Esophagus muscularis mucosa (tissue), 4 donors: Measurements from ENCODE around the gene ING2. TPM values are rescaled to one million over a fixed set of nuclear protein-coding genes. Genes with fewer than 3 reads are reported as not detected.

Experiments
- DNase-seq: peaks from one replicate; pipeline ENCODE4 v3.0.0-alpha.2; 2017; ENCODE audit errors: extremely low spot score
- H3K27ac ChIP-seq, 4 donors: fragments of 200-600 bp; sonication (generic); replicated peaks in 1 of 4; 1 replicate in 3 of 4; 2 replicates in 1 of 4; pipeline ENCODE4 v1.5.1; 2016 to 2019; ENCODE audit warnings: mild to moderate bottlenecking in 1 of 4
- H3K27me3 ChIP-seq, 4 donors: fragments of 200-600 bp; sonication (generic); one replicate each; pipeline versions ENCODE4 v1.5.1 to v1.6.0; 2016 to 2019
- H3K36me3 ChIP-seq, 4 donors: fragments of 200-600 bp; sonication (generic); one replicate each; pipeline ENCODE4 v1.5.1; 2016 to 2019
- H3K4me1 ChIP-seq, 4 donors: fragments of 200-600 bp; sonication (generic); one replicate each; pipeline ENCODE4 v1.5.1; 2016 to 2019
- H3K4me3 ChIP-seq, 4 donors: fragments of 200-600 bp; sonication (generic); 1 replicate in 2 of 4; 2 replicates in 2 of 4; pipeline ENCODE4 v1.5.1; 2016 to 2019; ENCODE audit warnings: mild to moderate bottlenecking in 4 of 4, moderate library complexity in 1 of 4
- H3K9me3 ChIP-seq, 4 donors: fragments of 200-600 bp; sonication (generic); 1 replicate in 3 of 4; 2 replicates in 1 of 4; pipeline ENCODE4 v1.5.1; 2016 to 2019
- EP300 ChIP-seq: sonication (generic); formaldehyde crosslinking; IDR thresholded peaks from one replicate; pipeline ENCODE4 v1.6.1; 2017; ENCODE audit warnings: antibody characterized with exemption
- POLR2A ChIP-seq: fragments of 450-650 bp; IDR thresholded peaks from one replicate; pipeline ENCODE4 v1.6.1; 2017; ENCODE audit warnings: antibody characterized with exemption, moderate library complexity, mild to moderate bottlenecking, low read depth
- POLR2AphosphoS5 ChIP-seq, 2 donors: sonication (generic); formaldehyde crosslinking; IDR thresholded peaks; one replicate each; pipeline ENCODE4 v1.6.1; 2017; ENCODE audit warnings: antibody characterized with exemption in 2 of 2
- WGBS: methylation state at CpG from one replicate; pipeline ENCODE4 v1.1.5; 2018; 5-methylcytosine and 5-hydroxymethylcytosine counted together
- intact Hi-C: fragments of 100-400 bp; cut with DNase I; formaldehyde crosslinking; loops from one replicate; pipeline ENCODE4 v1.15.1; 2023
- total RNA-seq, 4 donors: library from RNA; depleted of rRNA; stranded (reverse); fragments of >200 nt; gene quantifications; one replicate each; pipeline versions ENCODE4 v1.1.0 to v1.2.1, GENCODE V29; 2016
- TF ChIP-seq, protein P1 (sequence below), 3 experiments: fragments of 200-600 bp in 2 of 3; fragments of 450-650 bp in 1 of 3; sonication (generic) in 2 of 3; IDR thresholded peaks; one replicate each; pipeline ENCODE4 v1.5.1; 2017 to 2019; ENCODE audit warnings: antibody characterized with exemption in 3 of 3, mild to moderate bottlenecking in 2 of 3, moderate library complexity in 1 of 3

Gene ING2
- total RNA-seq, 4 donors from 2014 or later = 26.2 to 42.8 (median 38.6) TPM

- Histone ChIP-seq H3K4me3 (no peak overlapping the region), H3K27me3 (peaks cover 0 to 7% (median 0%) of the 10 kb centered on the region in 4 donors), H3K36me3 (no peaks in the 10 kb centered on the region), H3K4me1 (no peaks in the 10 kb centered on the region), H3K27ac (no peak overlapping the region), H3K9me3 (no peaks in the 10 kb centered on the region)
- intact Hi-C loops = no loop called here
- TF ChIP-seq POLR2A (no peak), POLR2AphosphoS5 (IDR thresholded peaks at IDR 0.05) (no peak), EP300 (no peak)
- TF ChIP-seq, protein P1, sequence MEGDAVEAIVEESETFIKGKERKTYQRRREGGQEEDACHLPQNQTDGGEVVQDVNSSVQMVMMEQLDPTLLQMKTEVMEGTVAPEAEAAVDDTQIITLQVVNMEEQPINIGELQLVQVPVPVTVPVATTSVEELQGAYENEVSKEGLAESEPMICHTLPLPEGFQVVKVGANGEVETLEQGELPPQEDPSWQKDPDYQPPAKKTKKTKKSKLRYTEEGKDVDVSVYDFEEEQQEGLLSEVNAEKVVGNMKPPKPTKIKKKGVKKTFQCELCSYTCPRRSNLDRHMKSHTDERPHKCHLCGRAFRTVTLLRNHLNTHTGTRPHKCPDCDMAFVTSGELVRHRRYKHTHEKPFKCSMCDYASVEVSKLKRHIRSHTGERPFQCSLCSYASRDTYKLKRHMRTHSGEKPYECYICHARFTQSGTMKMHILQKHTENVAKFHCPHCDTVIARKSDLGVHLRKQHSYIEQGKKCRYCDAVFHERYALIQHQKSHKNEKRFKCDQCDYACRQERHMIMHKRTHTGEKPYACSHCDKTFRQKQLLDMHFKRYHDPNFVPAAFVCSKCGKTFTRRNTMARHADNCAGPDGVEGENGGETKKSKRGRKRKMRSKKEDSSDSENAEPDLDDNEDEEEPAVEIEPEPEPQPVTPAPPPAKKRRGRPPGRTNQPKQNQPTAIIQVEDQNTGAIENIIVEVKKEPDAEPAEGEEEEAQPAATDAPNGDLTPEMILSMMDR (IDR thresholded peaks at IDR 0.05) = no peak
- WGBS = 89% methylated on average over 4 of the region's 4 CpGs
- DNase-seq = no peak
Measured at GRCh38 chr4:183532821-183533220, 28.0 kb downstream of the ING2 start.

DNA sequence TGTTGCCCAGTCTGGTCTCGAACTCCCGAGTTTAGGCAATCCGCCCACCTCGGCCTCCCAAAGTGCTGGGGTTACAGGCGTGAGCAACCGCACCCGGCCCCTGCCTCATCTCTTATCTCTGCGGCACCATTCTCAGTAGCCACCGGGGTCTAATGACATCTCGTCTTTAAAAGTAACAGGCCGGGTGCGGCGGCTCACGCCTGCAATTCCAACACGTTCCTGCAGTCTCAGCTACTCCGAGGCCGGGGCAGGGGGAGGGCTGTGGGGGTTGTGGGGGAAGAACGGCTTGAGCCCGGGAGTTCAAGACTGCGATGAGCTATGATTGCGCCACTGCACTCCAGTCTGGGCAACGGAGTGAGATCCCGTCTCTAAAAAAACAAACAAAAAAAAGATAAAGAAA lies 28.8 kb downstream of the ING2 start:
- intact Hi-C loops = no loop called here
- TF ChIP-seq EP300 (no peak), POLR2AphosphoS5 (IDR thresholded peaks at IDR 0.05) (no peak), POLR2A (no peak)
- TF ChIP-seq, protein P1 (IDR thresholded peaks at IDR 0.05) = no peak
- 61% methylated on average over 23 of the region's 23 CpGs for WGBS
- no peak overlapping the region for H3K4me3 ChIP-seq
- no peak overlapping the region for H3K27ac ChIP-seq
- no peaks in the 10 kb centered on the region for H3K4me1 ChIP-seq
- no peak for DNase-seq
- no peaks in the 10 kb centered on the region for H3K36me3 ChIP-seq
- no peaks in the 10 kb centered on the region for H3K9me3 ChIP-seq
- peaks cover 0 to 7% (median 0%) of the 10 kb centered on the region in 4 donors for H3K27me3 ChIP-seq

GRCh38 chr4:183540410-183541009 lies 35.7 kb downstream of the ING2 start:
- WGBS = 83% methylated on average over 12 of the region's 13 CpGs
- Histone ChIP-seq H3K4me3 (no peak overlapping the region), H3K9me3 (peaks cover 0 to 8% (median 0%) of the 10 kb centered on the region in 4 donors), H3K27me3 (no peaks in the 10 kb centered on the region), H3K4me1 (peaks cover 0 to 34% (median 33%) of the 10 kb centered on the region in 4 donors), H3K36me3 (no peaks in the 10 kb centered on the region), H3K27ac (peak overlapping the region in 3 of 4 donors; percentile 30 to 65 (median 49))
- DNase-seq = no peak
- intact Hi-C loops = no loop called here
- TF ChIP-seq, protein P1 (IDR thresholded peaks at IDR 0.05) = no peak
- TF ChIP-seq POLR2AphosphoS5 (IDR thresholded peaks at IDR 0.05) = no peak
- no peak for TF ChIP-seq EP300
- no peak for TF ChIP-seq POLR2A

GRCh38 chr4:183541010-183541751 lies 36.3 kb downstream of the ING2 start:
- Histone ChIP-seq H3K9me3 (peaks cover 0 to 8% (median 0%) of the 10 kb centered on the region in 4 donors), H3K27me3 (no peaks in the 10 kb centered on the region), H3K27ac (peak overlapping the region; percentile 22 to 65 (median 40)), H3K4me3 (no peak overlapping the region), H3K4me1 (peaks cover 0 to 34% (median 33%) of the 10 kb centered on the region in 4 donors), H3K36me3 (no peaks in the 10 kb centered on the region)
- 63% methylated on average over 13 of the region's 13 CpGs for WGBS
- intact Hi-C loops = no loop called here
- DNase-seq = no peak
- TF ChIP-seq, protein P1 (IDR thresholded peaks at IDR 0.05) = no peak
- no peak for TF ChIP-seq POLR2AphosphoS5 (IDR thresholded peaks at IDR 0.05)
- no peak for TF ChIP-seq EP300
- TF ChIP-seq POLR2A = no peak
